H1 (cell line): ENCODE measurements around the gene ADAMTS17.

Source experiments
- BACH1 ChIP-seq: IDR thresholded peaks from 2 replicates; pipeline ENCODE4 v1.6.1; 2012; ENCODE audit warnings: low read length, improper control_type of control experiment
- CEBPB ChIP-seq: IDR thresholded peaks from 2 replicates; pipeline ENCODE4 v1.6.1; 2012; ENCODE audit warnings: low read depth, low read length
- CHD1 ChIP-seq: IDR thresholded peaks from 2 replicates; pipeline ENCODE4 v1.6.1; 2012; ENCODE audit warnings: low read depth, low read length, improper control_type of control experiment
- EP300 ChIP-seq, 2 experiments: IDR thresholded peaks; 1 replicate in 1 of 2; 2 replicates in 1 of 2; pipeline ENCODE4 v1.6.1; 2011 to 2012; ENCODE audit warnings: low read depth in 2 of 2, low read length in 2 of 2, mild to moderate bottlenecking in 2 of 2, borderline replicate concordance in 1 of 2, inconsistent platforms in 1 of 2, moderate library complexity in 1 of 2
- EZH2 ChIP-seq: fragments of 200-600 bp; sonication (generic); IDR thresholded peaks from 2 replicates; pipeline ENCODE4 v1.7.1; 2012; ENCODE audit warnings: low read depth, mild to moderate bottlenecking, moderate library complexity, low read length, inconsistent platforms; ENCODE audit not compliant: severe bottlenecking
- GTF2F1 ChIP-seq: IDR thresholded peaks from 2 replicates; pipeline ENCODE4 v1.6.1; 2012; ENCODE audit warnings: low read depth, low read length, improper control_type of control experiment, borderline replicate concordance
- MAX ChIP-seq: IDR thresholded peaks from 2 replicates; pipeline ENCODE4 v1.6.1; 2012; ENCODE audit warnings: inconsistent platforms
- POLR2A ChIP-seq, 2 experiments: IDR thresholded peaks; 1 replicate in 1 of 2; 2 replicates in 1 of 2; pipeline ENCODE4 v1.6.1; 2011; ENCODE audit warnings: low read depth in 2 of 2, low read length in 2 of 2, mild to moderate bottlenecking in 2 of 2; ENCODE audit errors: control extremely low read depth in 1 of 2
- POLR2AphosphoS5 ChIP-seq: IDR thresholded peaks from 2 replicates; pipeline ENCODE4 v1.6.1; 2011; ENCODE audit warnings: low read depth, low read length
- SIN3A ChIP-seq, 2 experiments: IDR thresholded peaks in 1 of 2; conservative IDR thresholded peaks in 1 of 2; 2 replicates each; pipeline ENCODE4 v1.6.1; 2011 to 2012; ENCODE audit warnings: low read length in 2 of 2, improper control_type of control experiment in 1 of 2, low read depth in 1 of 2, mild to moderate bottlenecking in 1 of 2
- TAF7 ChIP-seq: optimal IDR thresholded peaks from 2 replicates; pipeline ENCODE3; 2011; ENCODE audit warnings: low read depth, mild to moderate bottlenecking, inconsistent platforms, low read length, moderate library complexity, borderline replicate concordance
- TF ChIP-seq, protein P1 (sequence below), 3 experiments: IDR thresholded peaks; 1 replicate in 2 of 3; 2 replicates in 1 of 3; pipeline versions ENCODE4 v1.5.1 to v1.6.1; 2011; ENCODE audit warnings: low read length in 3 of 3, mild to moderate bottlenecking in 3 of 3, inconsistent platforms in 2 of 3, low read depth in 1 of 3, moderate library complexity in 1 of 3; ENCODE audit not compliant: insufficient read depth in 1 of 3; ENCODE audit errors: control extremely low read depth in 1 of 3

DNA sequence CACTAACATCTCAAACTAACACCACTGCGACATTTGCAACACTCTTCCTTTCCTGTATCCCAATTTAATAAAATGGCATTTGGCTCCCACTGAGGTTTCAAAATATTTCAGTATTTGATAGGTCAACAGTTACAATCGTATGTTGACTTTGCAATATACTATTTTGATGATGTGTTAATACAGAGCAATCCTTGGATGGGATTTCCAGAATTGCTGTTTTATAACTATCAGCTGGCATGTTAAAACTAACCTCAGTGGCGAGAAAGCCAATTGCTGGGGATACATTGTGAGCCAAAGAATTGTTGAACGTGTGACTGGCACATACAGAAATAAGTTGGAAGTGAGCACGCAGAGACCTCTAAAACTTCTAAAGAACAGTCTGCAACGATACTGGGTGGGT is 382.4 kb downstream of the ADAMTS17 start:
- TF ChIP-seq CEBPB (no peak), POLR2AphosphoS5 (no peak), MAX (no peak), BACH1 (no peak), POLR2A (IDR thresholded peaks at IDR 0.05; ENCODE audit: control extremely low read depth in 1 of 2, low read depth in 2 of 2, low read length in 2 of 2) (no peak), GTF2F1 (no peak), CHD1 (no peak), TAF7 (no peak), EZH2 (no peak), EP300 (IDR thresholded peaks at IDR 0.05; ENCODE audit: borderline replicate concordance in 1 of 2, low read depth in 2 of 2, low read length in 2 of 2) (no peak), SIN3A (conservative IDR thresholded peaks at IDR 0.05 in 1 of 2, IDR thresholded peaks at IDR 0.05 in 1 of 2; ENCODE audit: low read depth in 1 of 2, low read length in 2 of 2) (no peak)
- TF ChIP-seq, protein P1, sequence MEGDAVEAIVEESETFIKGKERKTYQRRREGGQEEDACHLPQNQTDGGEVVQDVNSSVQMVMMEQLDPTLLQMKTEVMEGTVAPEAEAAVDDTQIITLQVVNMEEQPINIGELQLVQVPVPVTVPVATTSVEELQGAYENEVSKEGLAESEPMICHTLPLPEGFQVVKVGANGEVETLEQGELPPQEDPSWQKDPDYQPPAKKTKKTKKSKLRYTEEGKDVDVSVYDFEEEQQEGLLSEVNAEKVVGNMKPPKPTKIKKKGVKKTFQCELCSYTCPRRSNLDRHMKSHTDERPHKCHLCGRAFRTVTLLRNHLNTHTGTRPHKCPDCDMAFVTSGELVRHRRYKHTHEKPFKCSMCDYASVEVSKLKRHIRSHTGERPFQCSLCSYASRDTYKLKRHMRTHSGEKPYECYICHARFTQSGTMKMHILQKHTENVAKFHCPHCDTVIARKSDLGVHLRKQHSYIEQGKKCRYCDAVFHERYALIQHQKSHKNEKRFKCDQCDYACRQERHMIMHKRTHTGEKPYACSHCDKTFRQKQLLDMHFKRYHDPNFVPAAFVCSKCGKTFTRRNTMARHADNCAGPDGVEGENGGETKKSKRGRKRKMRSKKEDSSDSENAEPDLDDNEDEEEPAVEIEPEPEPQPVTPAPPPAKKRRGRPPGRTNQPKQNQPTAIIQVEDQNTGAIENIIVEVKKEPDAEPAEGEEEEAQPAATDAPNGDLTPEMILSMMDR (IDR thresholded peaks at IDR 0.05; ENCODE audit: control extremely low read depth in 1 of 3, insufficient read depth in 1 of 3, low read depth in 1 of 3, low read length in 3 of 3), result no peak
